Ishikawa (cell line): Measurements from ENCODE around the gene G6PD.

Experiments
- CEBPB ChIP-seq: IDR thresholded peaks from 2 replicates; pipeline ENCODE4 v1.6.1; 2012
- EGR1 ChIP-seq: IDR thresholded peaks from 2 replicates; pipeline ENCODE4 v1.6.1; 2012
- NFIC ChIP-seq: IDR thresholded peaks from 2 replicates; pipeline ENCODE4 v1.6.1; 2012
- TAF1 ChIP-seq: IDR thresholded peaks from 2 replicates; pipeline ENCODE4 v1.6.1; 2012; ENCODE audit warnings: low read depth, mild to moderate bottlenecking
- YY1 ChIP-seq: IDR thresholded peaks from 2 replicates; pipeline ENCODE4 v1.6.1; 2012; ENCODE audit warnings: low read depth
- TF ChIP-seq, protein P1 (sequence below): IDR thresholded peaks from 2 replicates; pipeline ENCODE4 v1.6.1; 2012
- TF ChIP-seq, protein P2 (sequence below): IDR thresholded peaks from 2 replicates; pipeline ENCODE4 v1.6.1; 2012; ENCODE audit warnings: low read depth, mild to moderate bottlenecking
- TF ChIP-seq, protein P3 (sequence below): IDR thresholded peaks from 2 replicates; pipeline ENCODE4 v1.6.1; 2012

DNA sequence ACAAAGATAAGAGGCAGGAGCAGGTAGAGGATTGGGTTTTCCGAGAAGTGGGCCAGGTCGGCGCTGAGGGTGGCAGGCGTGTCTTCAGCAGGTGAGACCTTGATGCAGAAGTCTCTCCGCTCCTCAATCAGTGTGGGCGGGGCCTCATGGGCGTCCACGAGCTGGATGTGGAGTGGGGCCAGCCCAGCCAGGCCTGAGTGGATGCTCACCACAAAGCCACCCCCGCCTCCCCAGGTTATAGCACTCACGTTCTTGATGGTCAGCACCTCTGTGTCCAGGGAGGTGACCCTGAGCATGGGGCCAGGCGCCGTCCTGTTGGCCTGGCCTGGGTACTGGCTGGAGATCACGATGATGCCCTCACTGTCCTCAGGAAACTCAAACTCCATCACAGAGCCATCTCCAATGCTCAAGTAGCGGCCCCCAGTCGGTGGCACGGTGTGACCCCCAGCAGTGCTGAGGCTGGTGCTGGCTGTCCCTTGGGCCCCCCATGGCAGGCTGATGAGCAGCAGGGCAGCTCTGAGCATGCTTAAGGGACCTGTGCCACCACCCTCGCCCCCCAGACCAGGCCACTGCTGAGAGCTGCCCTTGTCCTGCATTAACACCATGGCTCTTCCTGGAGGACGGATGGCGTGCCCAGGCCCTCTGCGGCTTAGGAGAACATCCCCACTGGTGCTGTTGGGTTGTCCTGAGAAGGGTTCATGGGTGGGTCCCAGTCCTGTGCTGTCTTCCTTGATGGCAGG lies 58.1 kb downstream of the G6PD start:
- TF ChIP-seq NFIC (no peak), TAF1 (no peak), YY1 (no peak), EGR1 (no peak), CEBPB (no peak)
- TF ChIP-seq, protein P1, sequence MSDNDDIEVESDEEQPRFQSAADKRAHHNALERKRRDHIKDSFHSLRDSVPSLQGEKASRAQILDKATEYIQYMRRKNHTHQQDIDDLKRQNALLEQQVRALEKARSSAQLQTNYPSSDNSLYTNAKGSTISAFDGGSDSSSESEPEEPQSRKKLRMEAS: no peak
- TF ChIP-seq, protein P2, sequence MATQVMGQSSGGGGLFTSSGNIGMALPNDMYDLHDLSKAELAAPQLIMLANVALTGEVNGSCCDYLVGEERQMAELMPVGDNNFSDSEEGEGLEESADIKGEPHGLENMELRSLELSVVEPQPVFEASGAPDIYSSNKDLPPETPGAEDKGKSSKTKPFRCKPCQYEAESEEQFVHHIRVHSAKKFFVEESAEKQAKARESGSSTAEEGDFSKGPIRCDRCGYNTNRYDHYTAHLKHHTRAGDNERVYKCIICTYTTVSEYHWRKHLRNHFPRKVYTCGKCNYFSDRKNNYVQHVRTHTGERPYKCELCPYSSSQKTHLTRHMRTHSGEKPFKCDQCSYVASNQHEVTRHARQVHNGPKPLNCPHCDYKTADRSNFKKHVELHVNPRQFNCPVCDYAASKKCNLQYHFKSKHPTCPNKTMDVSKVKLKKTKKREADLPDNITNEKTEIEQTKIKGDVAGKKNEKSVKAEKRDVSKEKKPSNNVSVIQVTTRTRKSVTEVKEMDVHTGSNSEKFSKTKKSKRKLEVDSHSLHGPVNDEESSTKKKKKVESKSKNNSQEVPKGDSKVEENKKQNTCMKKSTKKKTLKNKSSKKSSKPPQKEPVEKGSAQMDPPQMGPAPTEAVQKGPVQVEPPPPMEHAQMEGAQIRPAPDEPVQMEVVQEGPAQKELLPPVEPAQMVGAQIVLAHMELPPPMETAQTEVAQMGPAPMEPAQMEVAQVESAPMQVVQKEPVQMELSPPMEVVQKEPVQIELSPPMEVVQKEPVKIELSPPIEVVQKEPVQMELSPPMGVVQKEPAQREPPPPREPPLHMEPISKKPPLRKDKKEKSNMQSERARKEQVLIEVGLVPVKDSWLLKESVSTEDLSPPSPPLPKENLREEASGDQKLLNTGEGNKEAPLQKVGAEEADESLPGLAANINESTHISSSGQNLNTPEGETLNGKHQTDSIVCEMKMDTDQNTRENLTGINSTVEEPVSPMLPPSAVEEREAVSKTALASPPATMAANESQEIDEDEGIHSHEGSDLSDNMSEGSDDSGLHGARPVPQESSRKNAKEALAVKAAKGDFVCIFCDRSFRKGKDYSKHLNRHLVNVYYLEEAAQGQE: no peak
- TF ChIP-seq, protein P3, sequence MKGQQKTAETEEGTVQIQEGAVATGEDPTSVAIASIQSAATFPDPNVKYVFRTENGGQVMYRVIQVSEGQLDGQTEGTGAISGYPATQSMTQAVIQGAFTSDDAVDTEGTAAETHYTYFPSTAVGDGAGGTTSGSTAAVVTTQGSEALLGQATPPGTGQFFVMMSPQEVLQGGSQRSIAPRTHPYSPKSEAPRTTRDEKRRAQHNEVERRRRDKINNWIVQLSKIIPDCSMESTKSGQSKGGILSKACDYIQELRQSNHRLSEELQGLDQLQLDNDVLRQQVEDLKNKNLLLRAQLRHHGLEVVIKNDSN: no peak
